GM20431 (cell line): Measurements from ENCODE around the gene TGM1.
"Not testable (repeated sequence)": the region's sequence is repeated elsewhere in the genome, so short reads cannot be mapped to it uniquely, and the experiment has no call there.

Source experiments
- in situ Hi-C: fragments of 300-500 bp; cut with MseI, MboI; formaldehyde crosslinking; loops from one replicate; pipeline ENCODE4 v1.15.0; 2020; ENCODE audit warnings: low sequenced_read_pairs; ENCODE audit not compliant: unreplicated experiment

TGM1 gene

DNA sequence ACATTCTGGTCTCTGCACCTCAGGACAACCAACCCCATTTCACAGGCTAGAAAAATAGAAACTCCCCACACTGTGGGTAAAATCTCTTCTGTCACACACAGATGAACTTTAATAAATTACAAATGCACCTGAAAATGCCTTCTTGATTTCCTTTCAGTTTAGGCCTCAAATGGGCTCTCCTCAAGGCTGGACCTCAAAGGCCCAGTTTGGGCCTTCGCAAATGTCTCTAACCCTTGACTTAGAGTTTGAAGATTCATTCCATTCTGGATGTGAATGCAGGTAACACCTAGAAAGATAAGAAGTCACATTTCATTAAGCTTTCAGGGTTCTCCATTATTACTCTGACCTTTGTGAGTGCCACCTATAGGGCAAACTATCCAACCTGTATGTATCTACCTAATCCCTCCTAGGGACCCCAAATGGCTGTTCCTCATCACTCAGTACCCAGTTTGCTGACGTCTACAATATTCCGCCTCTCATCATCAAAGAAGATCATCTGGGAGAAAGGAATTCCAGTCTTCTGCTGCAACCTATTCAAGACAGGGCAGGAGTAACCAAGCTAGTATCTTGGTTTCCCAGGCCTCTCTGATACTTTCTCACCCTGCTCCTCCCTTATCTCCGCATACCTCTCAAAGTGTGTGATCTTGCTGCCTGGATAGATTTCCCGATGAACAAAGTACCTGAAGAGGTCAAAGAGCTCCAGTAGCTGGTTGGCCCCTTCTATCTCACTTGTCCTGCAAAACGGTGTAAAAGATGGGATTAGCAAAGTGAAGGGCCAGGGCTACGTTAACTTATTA lies 48.9 kb downstream of the TGM1 start:
- in situ Hi-C loops, result no loop called here

DNA sequence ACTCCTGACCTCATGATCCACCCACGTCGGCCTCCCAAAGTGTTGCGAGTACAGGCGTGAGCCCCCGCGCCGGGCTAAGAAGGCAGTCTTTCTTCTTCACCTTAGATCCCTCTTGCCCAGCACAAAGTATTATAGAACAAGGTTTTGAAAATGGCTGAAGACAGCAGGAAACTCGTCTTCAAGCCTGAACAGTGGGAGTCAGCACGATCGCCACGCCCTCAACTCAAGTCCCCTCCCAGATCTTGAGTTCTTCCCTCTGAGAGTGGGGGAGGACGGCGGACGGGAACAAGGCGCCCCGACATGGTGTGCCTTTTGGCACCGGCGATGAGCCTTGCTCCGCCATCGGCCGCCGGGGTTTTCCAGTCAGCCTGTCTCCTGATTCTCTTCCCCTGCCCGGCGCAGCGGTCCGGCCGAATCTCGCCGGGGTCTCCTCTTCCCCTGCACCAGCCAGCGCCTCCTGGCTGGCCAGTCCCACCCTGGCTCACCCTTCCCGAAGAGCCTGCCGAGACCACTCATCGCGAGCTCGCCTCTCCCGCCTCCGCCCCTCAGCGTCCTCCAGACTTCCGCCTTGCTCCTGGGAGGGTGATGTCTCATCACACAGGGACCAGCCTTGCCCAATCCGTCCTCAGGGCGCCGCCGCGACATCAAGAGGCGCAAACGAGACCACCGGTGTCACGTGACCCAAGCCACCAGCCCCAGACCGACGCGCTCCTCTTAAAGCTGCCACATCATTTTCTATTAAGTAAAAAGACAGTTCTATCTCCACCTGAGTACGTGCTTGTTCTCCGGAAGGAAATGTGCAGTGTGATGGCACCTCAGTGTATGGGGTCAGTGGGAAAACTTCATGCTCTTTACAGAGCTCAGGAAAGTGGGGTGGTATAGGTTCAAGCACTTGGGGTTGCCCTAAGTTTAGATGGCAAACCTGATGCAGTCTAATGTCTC lies 49.8 kb downstream of the TGM1 start, which contains the start of gene CHMP4A:
Gene CHMP4A (minus strand): TSS at position 565 of the 942 bp plus-strand sequence. CDS start 49 bp downstream, at position 516.
- in situ Hi-C loops, result no loop called here

DNA sequence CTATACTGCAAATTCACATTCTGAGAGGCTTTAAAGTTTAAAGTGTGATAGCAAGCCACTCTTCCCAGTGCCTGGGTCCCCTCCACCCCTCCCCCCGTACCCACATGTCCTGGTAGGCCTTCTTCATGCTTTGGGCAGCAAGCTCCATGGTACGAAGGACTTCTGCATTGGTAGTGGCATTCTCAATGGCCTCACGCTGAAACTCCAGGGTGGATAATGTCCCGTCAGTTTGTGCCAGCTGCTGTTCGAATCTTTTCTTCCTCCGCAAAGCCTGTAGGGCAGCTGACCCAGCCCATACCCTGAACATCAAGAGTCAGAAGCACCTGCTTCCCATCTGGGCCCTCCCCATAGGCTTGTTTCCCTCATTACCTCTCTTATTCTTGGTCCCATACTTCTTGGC lies 51.7 kb downstream of the TGM1 start:
- in situ Hi-C loops, result no loop called here

DNA sequence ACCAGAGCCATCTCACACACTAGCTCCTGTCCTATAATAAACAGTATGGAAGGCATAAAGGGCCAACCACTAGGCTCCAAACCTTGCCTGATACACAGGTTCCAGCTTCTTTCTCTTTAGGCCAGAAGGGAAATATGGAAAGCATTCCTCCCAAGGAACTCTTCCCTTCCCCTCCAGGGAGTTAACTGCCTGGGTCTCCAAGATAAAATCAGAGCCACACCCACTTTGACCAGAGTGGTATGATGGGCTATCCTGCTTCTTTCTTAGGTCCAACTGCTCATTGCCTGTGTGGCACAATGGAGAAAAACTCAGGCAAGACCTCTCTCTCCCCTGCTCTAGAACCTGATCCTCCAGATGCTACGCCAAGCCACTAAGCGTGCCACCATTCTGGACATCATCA lies 55.4 kb downstream of the TGM1 start:
- in situ Hi-C loops, result no loop called here

- in situ Hi-C loops, result no loop called here
Measured at GRCh38 chr14:24207104-24207551, 55.8 kb downstream of the TGM1 start.

GRCh38 chr14:24206260-24207103 lies 56.5 kb downstream of the TGM1 start:
- in situ Hi-C loops, result no loop called here

- in situ Hi-C loops, result no loop called here
Measured at GRCh38 chr14:24204163-24205146, 58.5 kb downstream of the TGM1 start.

GRCh38 chr14:24203249-24203886 lies 59.6 kb downstream of the TGM1 start:
- in situ Hi-C loops, result not testable (repeated sequence)

DNA sequence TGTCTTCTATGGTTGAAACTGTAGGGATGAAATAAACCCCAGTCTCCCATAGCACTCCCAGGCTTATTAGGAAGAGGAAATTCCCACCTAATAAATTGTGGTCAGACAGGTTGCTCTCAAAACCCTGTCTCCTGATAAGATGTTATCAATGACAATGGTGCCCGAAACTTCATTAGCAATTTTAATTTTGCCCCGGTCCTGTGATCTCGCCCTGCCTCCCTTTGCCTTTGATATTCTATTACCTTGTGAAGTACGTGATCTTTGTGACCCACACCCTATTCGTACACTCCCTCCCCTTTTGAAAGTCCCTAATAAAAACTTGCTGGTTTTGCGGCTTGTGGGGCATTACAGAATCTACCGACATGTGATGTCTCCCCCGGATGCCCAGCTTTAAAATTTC lies 60.4 kb downstream of the TGM1 start:
- in situ Hi-C loops, result not testable (repeated sequence)
